ENCODE data around the gene NSMF. TPM values are rescaled to one million over a fixed set of nuclear protein-coding genes. Genes with fewer than 3 reads are reported as not detected.

NSMF gene
- total and polyA plus RNA-seq, 10 of the 15 experiments (the other 5 are each of a cell fraction or from before 2014, with no cell fraction given): 0.13 to 44.3 (median 13.4) TPM

GRCh38 chr9:137494550-137495351 is 35.6 kb upstream of the NSMF start:
- BruUV-seq (replicated peaks): no TSS peak
- ATAC-seq: no peak
- FAIRE-seq: no peak
- RAD21 ChIA-PET (ENCODE audit: unreplicated experiment): no interaction called here
- Histone ChIP-seq H2AFZ (ENCODE audit: control insufficient read depth, low read depth, low read length) (no peak overlapping the region), H3K79me2 (ENCODE audit: control insufficient read depth, insufficient read depth, low read length) (no peaks in the 10 kb centered on the region), H3K9me3 (replicated peaks; ENCODE audit: control insufficient read depth, insufficient read depth, low read length) (no peaks in the 10 kb centered on the region), H3K27me3 (replicated peaks in 1 of 2; ENCODE audit: control insufficient read depth in 2 of 2, insufficient read depth in 2 of 2, low read length in 1 of 2) (no peaks in the 10 kb centered on the region), H3K36me3 (ENCODE audit: control insufficient read depth in 2 of 2, insufficient read depth in 2 of 2, low read length in 1 of 2) (no peaks in the 10 kb centered on the region), H3K4me2 (ENCODE audit: control insufficient read depth, insufficient read depth) (no peak overlapping the region), H3K9ac (ENCODE audit: control insufficient read depth, insufficient read depth, low read length) (no peak overlapping the region), H3K4me1 (ENCODE audit: control insufficient read depth, insufficient read depth, low read length) (no peaks in the 10 kb centered on the region), H4K20me1 (ENCODE audit: control insufficient read depth, insufficient read depth) (no peaks in the 10 kb centered on the region), H3K27ac (ENCODE audit: control insufficient read depth, insufficient read depth) (no peak overlapping the region), H3K4me3 (no peak overlapping the region)
- CTCF ChIA-PET: no interaction called here
- SMC1A ChIA-PET (ENCODE audit: uncharacterized antibody, unreplicated experiment): no interaction called here
- intact Hi-C loops (cut with micrococcal nuclease; ENCODE audit: unreplicated experiment) (no loop called here), in situ Hi-C loops (cut with MboI) (no loop called here)
- no peak for DNase-seq (ENCODE audit: low read depth, low spot score)
- TF ChIP-seq ZNF24 (IDR thresholded peaks at IDR 0.05): no peak
- no peak for TF ChIP-seq E4F1 (IDR thresholded peaks at IDR 0.05; ENCODE audit: borderline replicate concordance, partially characterized antibody)
- TF ChIP-seq NKRF (conservative IDR thresholded peaks at IDR 0.05): no peak
- TF ChIP-seq SREBF2 (IDR thresholded peaks at IDR 0.05; ENCODE audit: low read length): no peak
- no peak for TF ChIP-seq EED (IDR thresholded peaks at IDR 0.05; ENCODE audit: low read depth)
- TF ChIP-seq HCFC1 (IDR thresholded peaks at IDR 0.05; ENCODE audit: low read length): no peak
- no peak for TF ChIP-seq SMC3 (IDR thresholded peaks at IDR 0.05; ENCODE audit: borderline replicate concordance, low read length)
- no peak for TF ChIP-seq GABPA (IDR thresholded peaks at IDR 0.05; ENCODE audit: low read depth)
- no peak for TF ChIP-seq ZBED1 (IDR thresholded peaks at IDR 0.05; ENCODE audit: borderline replicate concordance)
- TF ChIP-seq RFX5 (IDR thresholded peaks at IDR 0.05; ENCODE audit: low read depth, low read length): no peak
- TF ChIP-seq SMAD5 (IDR thresholded peaks at IDR 0.05; ENCODE audit: low read depth): no peak
- TF ChIP-seq SPI1 (IDR thresholded peaks at IDR 0.05; ENCODE audit: borderline replicate concordance, insufficient read depth, low read depth, low read length): no peak
- TF ChIP-seq SP1 (IDR thresholded peaks at IDR 0.05; ENCODE audit: low read depth, low read length): no peak
- no peak for TF ChIP-seq SREBF1 (IDR thresholded peaks at IDR 0.05; ENCODE audit: low read length)
- TF ChIP-seq NFYA (IDR thresholded peaks at IDR 0.05; ENCODE audit: borderline replicate concordance, low read depth, low read length): no peak
- no peak for TF ChIP-seq JUND (IDR thresholded peaks at IDR 0.05; ENCODE audit: low read depth, low read length)
- TF ChIP-seq SIN3A (IDR thresholded peaks at IDR 0.05; ENCODE audit: low read depth, low read length): no peak
- POLR2A ChIA-PET: no interaction called here
- WGBS (ENCODE audit: insufficient coverage, insufficient replicate concordance, low lambda C conversion rate, missing lambda C conversion rate): 79% methylated on average over 46 of the region's 46 CpGs
